HG03066 (cell line): ENCODE measurements around the gene LGALS7B.
"Not testable (repeated sequence)": the region's sequence is repeated elsewhere in the genome, so short reads cannot be mapped to it uniquely, and the experiment has no call there.

Source experiments
- ATAC-seq: cut with Tn5 transposase; IDR thresholded peaks from one replicate; pipeline ENCODE4 v1.9.1; 2021; ENCODE audit warnings: low read depth; ENCODE audit not compliant: unreplicated experiment

Gene LGALS7B

GRCh38 chr19:38816131-38816750 lies 27.2 kb downstream of the LGALS7B start:
- no peak for ATAC-seq

- no peak for ATAC-seq
These were observed 28.1 kb downstream of the LGALS7B start for GRCh38 chr19:38817081-38817480.

- ATAC-seq, result no peak
These were observed 30.4 kb downstream of the LGALS7B start for GRCh38 chr19:38819231-38819920.

DNA sequence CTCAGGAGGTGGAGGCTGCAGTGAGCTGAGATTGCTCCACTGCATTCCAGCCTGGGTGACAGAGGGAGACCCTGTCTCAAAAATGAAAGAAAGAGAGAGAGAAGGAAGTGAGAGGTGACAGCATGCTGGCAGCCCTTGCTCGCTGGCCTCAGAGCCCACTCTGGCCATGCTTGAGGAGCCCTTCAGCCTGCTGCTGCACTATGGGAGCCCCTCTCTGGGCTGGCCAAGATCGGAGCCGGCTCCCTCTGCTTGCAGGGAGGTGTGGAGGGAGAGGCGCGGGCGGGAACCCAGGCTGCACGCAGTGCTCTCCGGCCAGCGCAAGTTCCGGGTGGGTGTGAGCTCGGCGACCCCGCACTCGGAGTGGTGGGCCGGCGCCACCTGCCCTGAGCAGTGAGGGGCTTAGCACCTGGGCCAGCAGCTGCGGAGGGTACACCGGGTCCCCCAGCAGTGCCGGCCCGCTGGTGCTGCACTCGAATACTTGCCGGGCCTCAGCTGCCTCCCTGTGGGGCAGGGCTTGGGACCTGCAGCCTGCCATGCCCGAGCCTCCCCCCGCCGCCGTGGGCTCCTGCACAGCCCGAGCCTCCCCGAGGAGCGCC lies 32.3 kb downstream of the LGALS7B start:
- ATAC-seq, result not testable (repeated sequence)

- ATAC-seq, result not testable (repeated sequence)
These were observed 36.9 kb downstream of the LGALS7B start for GRCh38 chr19:38825936-38826335.

DNA sequence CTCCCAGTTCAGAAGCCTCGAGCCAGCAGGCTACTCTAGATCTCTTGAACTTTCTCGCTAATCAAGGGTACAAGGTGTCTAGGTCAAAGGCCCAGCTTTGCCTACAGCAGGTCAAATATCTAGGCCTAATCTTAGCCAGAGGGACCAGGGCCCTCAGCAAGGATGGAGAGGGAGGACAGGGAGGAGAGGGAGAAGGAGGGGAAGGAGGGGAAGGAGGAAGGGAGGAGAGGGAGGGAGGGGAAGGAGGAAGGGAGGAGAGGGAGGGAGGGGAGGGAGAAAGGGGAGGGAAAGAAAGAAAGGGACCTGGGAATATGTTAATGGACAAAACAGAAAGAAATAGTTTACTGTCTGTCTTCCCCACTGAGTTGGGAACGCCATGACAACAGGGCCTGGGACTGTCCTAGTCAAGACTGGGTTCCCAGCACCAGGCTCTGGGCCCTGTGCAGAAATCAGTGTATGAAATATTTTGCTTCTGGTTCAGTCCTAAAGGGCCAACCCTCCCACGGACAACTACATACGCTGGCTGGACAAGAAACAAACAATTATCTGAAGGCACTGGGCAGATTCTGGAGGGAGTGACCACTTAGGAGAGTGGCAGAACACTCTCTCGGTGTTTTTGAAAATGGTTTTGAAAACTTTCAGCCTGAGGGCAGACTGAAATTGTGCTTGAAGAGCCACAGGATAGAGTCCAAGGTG lies 38.0 kb downstream of the LGALS7B start:
- ATAC-seq, result no peak

DNA sequence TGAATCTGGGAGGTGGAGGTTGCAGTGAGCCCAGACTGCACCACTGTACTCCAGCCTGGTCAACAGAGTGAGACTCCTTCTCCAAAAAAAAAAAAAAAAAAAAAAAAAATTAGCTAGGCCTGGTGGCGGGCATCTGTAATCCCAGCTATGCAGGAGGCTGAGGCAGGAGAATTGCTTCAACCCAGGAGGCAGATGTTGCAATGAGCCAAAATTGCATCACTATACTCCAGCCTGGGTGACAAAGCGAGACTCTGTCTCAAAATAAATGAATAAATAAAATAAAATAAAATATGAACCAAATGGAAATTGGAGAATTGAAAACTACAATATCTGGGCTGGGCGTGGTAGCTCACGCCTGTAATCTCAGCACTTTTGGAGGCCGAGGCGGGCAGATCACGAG lies 40.2 kb downstream of the LGALS7B start:
- ATAC-seq, result not testable (repeated sequence)

- ATAC-seq, result no peak
These were observed 41.2 kb downstream of the LGALS7B start for GRCh38 chr19:38830039-38830733.

DNA sequence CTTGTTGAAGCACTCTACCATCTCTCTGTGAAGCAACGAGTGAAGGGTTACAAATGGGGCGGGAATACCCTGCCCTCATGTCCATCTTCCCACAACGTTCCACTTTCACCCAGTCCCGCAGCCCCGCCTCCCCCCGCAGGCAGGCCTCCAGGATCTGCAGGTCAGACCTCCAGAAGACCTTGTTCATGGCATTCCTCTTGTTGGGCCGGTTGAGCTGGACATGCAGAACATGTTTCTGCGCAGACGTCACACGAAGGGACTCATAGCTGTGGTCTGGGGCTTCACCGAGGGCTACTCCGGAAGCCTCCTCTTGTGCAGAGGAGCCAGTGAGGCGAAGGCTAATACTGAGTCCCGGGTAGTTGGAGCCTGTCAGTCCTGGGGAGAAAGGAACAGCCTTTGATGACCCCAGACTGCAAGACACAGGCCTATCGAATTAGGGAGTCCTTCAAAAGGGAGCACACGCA lies 42.2 kb downstream of the LGALS7B start:
- ATAC-seq, result peak; percentile 59

DNA sequence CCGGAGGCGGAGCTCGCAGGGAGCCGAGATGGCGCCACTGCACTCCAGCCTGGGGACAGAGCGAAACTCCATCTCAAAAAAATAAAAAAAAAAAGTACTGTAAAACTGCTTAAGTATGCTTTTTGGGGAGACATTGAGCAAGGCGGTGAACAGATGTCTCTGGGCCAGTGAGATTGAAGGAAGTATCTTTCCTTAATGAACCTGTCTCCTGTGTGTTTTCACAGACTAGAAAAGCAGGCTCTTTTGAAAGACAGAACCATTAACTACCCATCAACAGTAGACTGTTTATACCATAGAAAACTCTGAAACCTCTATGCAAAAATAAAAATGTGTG lies 44.1 kb downstream of the LGALS7B start:
- no peak for ATAC-seq

DNA sequence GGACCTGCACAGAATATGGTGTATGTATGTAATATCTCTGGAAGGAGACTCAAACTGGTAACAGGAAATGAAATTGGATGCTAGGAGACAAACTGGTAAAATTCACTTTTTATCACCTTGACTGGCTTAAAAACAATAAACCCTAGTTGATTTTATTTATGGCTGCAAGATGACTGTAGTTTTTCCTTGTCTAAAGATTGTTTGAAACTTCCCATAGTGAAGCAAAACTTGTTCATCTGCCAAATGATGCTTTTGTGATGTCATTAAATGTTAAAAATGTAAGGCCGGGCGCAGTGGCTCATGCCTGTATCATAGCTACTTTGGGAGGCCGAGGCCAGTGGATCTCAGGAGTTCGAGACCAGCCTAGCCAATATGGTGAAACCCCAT lies 45.1 kb downstream of the LGALS7B start:
- ATAC-seq, result no peak

- no peak for ATAC-seq
These were observed 45.6 kb downstream of the LGALS7B start for GRCh38 chr19:38834590-38834989.

DNA sequence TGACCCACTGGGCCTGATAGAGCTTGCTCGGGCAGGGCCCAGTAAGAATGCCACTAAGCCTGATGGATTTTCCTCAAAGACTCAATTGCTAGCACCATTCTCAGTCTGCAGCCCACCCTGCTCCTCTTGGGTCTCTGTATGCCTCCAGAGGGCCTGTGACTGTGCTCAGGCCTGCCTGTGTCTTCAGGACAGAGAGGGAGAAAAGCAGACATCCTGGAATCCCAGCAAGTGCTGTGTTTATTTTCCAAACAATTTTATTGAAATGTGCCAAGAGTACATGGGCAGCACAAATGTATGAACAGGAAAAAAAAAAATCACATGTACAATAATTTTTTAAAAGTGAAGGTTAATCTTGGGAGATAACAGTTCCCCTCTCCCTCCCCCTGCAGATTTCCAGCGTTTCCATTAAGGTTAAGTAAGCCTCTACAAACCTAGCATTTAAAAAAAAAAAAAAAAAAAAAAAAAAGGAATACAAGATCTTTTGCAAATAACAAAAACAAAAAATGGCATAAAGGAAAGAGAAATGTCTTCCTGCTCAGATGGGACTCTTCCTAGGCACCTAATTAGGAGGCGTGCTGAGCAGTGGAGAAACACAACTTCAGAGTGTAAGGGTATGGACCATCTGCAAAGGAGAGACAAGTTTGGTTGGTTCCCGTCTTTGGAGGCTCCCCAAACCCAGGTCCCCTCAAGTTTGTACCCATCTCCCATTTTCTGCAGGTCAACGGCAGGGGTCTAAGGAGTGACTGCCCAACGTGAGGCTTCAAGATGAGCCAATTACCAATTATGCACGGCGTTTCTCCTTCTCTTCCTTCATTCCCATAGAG lies 47.4 kb downstream of the LGALS7B start:
- ATAC-seq, result no peak

DNA sequence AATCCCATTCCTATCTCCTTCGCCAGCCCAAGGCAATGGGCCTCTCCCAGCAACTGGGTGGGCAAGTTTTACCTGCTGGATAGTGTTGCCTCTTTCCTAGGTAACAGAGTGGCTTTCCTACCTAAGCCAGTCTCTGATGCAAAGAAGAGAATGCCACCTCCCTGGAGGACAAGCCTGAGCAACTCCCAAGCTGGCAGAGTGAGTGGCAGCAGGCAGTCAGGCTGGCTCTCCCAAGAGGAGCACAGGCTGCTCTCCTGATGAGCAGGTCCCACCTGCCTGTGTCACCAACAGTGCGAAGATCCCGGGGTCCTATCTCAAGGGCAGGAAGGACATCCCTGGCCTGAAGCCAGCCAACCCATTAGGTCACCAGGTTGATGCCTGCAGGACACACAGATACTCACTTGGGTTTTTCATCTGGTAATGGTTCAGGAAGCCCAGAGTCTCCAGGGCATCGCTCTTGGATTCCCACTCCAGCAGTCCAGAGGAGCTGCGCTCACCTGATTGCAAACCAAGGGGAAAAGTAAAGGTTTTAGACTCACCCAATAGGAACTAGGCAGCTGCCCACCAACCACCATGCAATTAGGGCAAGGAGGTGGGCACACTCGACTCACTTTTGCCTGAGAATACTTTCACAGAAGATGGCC lies 48.1 kb downstream of the LGALS7B start:
- no peak for ATAC-seq

DNA sequence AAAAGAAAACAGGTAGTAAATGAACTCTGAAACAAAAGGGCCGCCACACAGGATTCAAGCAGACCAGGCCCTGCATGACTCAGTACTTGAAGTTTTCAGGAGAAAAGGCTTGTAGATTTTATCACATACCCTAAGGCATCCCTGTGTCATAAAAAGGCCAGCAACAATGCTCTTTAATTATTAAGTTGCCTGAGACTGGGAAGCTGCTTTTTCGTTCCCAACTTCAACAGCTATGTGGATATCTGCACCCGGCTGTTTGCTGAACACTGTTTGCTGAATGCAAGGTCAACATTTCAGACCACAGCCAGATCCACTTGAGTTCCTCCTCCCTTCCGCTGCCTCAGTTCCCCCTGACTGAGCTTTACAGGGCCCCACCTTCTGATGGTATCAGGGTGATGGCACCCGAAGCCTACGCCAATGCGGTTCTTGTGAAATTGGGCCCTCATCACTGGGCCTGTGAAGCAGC lies 48.7 kb downstream of the LGALS7B start:
- ATAC-seq, result no peak

- ATAC-seq, result no peak
These were observed 49.4 kb downstream of the LGALS7B start for GRCh38 chr19:38838208-38838985.

DNA sequence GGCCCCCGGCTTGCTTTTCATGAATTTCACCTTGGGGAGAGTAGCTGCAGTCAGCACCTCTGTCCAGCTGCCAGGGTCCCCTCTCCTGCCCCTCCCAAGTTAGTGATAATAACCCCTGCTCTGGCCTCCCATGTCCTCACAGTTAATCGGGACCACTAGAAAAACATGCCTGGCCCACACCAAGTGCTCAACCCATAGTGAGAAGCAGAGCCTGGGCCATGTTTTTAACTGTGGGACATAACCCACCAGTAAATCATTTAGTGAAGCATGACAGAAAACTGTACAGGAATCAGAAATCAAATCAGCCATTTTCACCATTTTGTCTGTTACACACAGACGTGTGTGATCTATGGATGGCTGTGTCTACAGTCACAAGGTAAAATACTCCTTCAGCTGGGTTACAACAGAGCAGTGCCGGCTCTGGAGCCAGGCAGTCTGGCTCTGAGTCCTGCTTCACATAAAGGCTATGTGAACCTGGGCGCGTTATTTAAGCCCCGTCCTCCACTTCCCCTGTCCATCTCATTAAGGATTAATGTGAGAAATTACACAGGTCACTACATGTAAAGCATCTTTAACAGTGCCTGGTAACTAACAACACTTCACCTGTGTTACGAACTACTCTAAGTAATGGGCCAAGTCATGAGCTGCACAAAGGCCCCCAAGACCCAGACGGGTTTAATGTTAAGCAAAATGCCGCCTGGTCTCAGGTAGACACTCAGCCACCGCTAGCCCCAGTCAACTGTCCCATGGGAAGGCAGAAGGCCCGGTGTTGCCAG lies 50.2 kb downstream of the LGALS7B start:
- no peak for ATAC-seq
